HG03139 (cell line): ENCODE data around the gene DPT.

Experiments
- ATAC-seq: cut with Tn5 transposase; IDR thresholded peaks from one replicate; pipeline ENCODE4 v1.9.1; 2021; ENCODE audit not compliant: unreplicated experiment

DPT gene

DNA sequence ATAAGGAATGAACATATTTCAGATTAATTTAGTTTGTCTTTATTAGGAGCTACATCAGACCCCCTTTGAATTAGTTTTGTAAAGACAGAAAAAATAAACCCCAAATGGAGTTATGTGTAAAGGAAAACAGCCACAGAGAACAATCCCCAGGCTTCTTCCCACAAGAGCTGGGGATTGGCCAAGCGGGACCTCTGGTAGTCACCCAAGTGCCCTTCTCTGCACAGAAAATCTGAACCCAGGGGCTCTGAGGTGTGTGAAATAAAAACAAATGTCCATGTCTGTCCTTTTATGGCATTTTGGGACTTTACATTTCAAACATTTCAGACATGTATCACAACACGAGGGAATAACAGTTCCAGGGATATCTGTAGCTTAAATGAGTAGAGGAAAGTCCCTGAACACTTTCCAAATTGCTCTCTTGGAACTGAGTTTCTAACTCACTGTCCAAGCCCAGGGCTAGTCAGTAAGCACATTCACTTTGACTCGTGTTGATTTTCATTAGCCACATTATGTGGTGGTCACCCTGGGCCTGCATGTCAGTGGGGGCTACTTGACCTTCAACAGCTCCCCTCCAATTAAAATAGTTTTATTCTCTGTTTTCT is 22.5 kb downstream of the DPT start:
- no peak for ATAC-seq

GRCh38 chr1:168700575-168701268 is 28.3 kb downstream of the DPT start:
- no peak for ATAC-seq

GRCh38 chr1:168698453-168698852 is 30.6 kb downstream of the DPT start:
- ATAC-seq, result no peak

GRCh38 chr1:168697356-168698126 is 31.5 kb downstream of the DPT start:
- ATAC-seq, result no peak

- ATAC-seq, result no peak
Observed at GRCh38 chr1:168696125-168696760, 32.8 kb downstream of the DPT start.

- ATAC-seq, result no peak
Observed at GRCh38 chr1:168693872-168694238, 35.2 kb downstream of the DPT start.

DNA sequence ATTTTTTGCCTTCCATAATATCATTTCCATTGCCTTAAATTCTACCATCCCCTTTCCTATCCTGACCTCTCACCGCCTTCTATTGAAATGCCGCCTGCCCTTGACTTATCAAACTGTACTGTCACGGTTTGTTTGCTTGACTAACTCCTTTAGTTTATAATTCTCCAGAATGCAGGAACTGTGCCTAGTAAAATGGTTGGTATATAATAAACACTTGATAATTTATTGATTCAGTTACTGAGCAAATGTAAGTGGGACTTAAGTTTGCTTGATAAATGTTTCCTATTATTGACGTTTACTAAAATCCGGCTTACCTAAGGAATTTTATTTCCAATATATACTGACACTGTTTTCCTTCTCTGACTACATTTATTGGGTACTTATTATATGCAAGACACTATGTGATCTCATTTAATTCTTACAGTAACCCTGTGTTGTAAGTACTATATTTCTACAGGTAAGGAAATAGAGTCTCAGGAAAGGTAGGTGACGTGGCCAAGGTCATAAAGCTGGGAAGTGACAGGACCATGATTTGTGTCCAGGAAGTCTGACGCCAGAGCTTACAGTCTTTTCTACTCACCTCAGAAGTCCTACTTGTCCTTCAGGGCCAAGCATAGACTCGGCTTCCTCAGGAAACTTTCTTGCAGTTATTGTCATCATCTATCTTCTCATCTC is 35.7 kb downstream of the DPT start:
- ATAC-seq, result no peak

DNA sequence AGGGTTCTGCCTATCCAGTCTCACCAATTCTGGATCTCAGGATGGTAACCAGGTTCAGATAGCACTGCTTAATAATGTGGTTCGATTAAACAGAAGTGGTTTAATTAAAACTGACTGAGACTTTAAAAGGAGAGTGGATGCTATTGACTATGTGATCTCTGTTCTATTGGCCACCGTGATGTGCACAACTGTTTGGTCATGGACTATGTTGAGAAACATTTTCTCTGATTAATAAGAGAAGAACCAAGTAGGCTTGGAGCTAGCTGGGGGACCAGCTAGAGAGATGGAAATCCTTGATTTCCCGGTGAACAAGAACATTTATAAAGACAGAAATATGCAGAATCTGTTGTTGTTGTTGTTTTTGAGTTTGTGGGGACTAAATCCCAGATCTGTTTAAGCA is 36.5 kb downstream of the DPT start:
- ATAC-seq, result no peak

DNA sequence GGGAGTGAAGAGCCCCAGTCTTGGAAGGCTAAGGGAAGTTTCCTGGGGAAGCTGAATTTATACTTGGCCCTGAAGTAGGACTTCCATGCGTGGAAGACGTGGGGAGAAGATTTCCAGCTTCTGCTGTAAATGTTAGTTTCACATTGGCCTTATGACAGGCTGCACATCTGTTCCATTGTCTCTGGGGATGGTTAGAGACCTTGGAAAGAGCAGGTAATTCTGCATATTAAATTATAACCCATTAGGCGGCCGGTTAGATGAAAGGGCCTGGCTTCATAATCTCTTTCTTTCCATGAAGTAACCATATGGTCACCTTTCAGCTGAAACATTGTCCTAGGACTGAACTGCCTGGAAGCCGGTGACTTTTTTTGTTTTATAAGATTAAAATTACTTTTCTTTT is 37.5 kb downstream of the DPT start:
- ATAC-seq, result no peak

GRCh38 chr1:168689726-168690602 is 39.0 kb downstream of the DPT start:
- ATAC-seq, result no peak

GRCh38 chr1:168689327-168689657 is 39.7 kb downstream of the DPT start:
- ATAC-seq, result no peak

DNA sequence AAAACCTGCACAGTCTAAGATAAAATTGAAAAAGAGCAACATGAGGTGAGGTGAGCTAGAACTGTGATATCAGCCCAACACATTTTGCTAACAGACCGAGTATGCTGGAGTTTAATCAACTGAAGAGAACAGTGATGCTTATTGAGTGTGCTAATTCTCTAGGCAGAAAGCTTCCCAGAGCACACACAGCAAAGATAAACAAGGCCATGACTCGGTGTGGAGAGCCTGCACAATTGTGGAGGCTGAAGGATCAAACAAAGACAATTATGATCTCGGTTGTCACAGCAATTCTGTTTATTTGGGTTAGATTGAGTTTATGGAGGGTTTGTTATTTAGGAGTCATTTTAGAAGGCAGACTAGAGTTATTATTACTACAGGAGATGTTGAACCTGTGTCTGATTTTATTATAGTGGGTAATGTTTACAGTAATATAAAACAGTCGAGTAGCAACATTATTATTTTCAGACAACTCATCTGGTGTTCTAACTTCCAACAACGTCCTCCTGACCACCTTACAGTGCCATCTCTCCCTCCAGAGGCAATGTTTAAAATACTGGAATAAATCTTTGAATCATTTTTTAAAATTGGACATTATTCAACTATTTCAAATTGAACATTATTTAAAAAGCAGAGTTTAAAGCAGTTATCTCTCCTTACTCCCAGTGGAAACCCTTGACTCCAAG is 40.2 kb downstream of the DPT start:
- no peak for ATAC-seq

DNA sequence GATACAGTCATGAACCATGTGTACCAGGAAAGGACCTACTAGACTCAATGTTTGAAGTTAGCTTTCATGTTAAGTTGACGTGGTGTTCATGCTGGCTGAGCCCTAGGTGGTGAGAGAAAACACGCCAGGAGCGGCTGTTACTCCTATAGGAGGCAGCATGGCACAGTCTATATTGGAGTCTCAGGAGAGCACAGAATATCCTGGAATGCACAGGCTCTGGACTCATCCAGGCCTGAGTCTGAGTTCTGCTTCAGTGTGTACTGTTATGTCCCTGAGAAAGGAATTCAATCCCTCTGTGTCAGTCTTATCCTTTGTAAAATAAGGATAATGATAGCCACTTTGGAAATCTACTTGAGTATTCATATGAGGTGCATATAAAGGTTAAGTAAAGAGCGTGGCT is 41.2 kb downstream of the DPT start:
- no peak for ATAC-seq

DNA sequence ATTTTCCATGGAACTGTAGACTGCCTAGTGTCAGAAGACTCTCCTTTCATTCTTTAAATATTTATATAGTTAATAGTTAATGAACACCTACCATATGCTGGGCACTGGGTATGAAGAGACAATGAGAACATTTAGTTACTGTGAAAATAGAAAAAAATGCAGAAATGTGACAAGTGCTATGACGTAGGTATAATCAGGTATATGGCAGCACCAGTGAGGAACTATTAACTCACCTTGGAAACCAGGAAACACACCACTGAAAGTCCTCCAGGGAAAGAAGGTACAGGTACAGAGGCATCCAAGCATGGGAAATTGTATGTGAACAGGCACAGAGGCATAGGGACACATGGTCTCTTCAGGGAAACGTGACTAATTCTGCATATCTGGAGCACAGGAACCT is 42.3 kb downstream of the DPT start:
- ATAC-seq, result no peak

- no peak for ATAC-seq
Observed at GRCh38 chr1:168683871-168684270, 45.1 kb downstream of the DPT start.

DNA sequence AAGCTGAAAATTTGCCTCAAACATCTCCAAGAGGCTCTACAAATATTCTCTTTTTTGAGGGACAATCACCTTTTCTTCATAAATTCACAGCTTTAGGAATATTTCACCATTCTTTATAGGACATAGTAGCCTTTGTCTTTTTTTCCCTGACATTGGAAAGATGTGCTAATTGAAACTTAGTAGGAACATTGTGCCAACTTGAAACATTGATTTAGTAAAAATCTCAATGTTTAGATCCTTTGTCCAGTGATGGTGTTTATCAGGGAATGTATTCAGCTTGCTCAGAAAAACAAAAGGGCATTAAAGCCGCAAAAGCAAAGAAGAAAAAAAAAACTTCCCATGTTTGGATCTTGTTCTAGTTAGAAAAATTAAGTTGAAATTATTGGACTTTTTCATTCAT is 52.1 kb downstream of the DPT start:
- ATAC-seq, result no peak

DNA sequence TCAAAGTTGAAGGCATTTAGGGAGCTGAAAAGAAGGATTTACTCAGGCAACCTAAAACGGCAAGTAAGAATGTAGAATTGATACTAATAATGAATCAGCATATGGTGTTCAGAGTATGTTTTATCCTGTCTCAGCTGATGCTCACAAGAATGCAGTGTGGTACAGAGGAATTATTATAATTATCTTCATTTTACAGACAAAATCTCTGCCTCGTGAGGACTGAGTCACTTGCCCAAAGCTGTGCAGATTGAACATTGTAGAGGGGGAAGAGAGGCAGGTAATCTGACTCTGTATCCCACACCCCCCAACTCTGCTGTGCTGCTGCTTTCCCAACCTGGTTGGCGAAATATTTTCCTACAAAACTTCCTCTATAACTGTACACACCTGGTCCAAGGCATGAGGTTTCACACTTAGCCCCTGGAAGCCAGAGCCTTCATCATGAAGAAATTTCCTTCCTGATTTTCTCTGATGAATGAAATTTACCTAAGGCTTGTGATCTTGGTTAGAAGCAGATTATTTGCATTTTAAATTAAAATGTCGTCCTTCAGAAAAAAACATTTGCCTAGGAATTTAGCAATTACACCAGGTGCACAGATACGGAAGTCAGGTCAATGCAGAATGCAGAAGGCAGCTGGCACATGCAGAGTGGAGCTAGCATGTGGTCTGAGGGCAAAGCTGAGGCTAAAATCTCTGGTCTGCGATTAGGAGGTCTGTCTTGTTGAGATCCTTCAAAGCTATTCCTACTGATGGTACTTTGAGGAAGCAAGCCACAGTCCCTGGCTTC is 52.8 kb downstream of the DPT start:
- ATAC-seq, result no peak

DNA sequence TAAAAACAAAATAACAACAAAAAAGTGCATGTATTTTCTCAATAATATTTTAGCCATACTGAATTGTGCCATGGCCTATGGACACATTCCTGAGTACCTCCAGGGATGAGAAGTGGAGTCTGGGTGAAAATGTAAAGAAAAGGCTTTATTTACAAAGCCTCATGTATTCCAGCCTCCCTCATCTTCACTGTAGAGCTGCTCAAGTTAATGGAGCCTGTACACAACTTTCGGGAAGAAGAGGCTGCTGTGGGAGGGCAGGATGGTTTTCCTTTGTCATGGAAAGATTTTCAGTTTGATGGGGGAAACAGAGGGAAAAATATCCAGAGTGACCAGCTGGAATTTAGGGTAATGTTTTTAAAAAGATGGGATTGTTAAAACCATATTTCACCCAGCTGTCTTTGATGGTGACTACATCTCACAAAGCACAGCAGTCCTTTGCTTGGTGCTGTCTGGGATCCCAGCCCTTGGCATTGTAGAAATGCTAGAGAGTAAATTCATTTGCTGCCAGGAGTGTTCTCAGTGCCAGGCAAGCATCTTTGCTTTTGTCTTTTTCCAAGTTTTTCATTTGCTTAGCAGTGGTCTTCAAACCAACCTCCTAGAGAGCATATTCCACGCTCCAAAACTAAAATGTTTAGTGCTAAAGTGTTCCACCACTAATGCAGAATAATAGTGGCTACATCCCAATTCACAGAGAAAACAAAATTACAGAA is 54.9 kb downstream of the DPT start:
- no peak for ATAC-seq

DNA sequence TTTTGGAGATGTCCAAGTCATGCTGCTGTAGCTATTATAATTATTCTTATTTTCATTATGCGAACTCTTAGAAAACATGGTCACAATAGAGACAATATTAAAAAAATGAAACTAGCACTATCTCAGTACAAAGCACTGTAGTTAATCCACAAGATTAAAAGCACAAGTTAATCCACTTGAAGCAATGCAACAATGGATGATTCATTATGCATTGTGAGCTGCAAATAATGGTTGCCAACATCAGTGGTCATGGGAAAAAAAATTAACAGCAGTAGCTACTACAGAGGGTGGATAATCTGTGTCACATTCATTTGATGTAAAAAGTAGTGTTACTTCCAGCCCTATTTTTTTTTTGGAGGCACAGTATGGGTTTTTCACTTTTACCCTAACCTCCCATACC is 56.7 kb downstream of the DPT start:
- no peak for ATAC-seq
